Osteocyte (in vitro differentiated cells): ENCODE results near the gene IQGAP3. TPM values are rescaled to one million over a fixed set of nuclear protein-coding genes. Genes with fewer than 3 reads are reported as not detected.

ENCODE experiments used
- DNase-seq: peaks from one replicate; pipeline ENCODE4 v3.0.0; 2021; ENCODE audit warnings: mixed read lengths; ENCODE audit not compliant: unreplicated experiment; ENCODE audit errors: extremely low spot score
- H3K27ac Mint-ChIP-seq: one replicate; pipeline ENCODE4 v1.8.0; 2021; ENCODE audit warnings: mild to moderate bottlenecking, mixed read lengths; ENCODE audit not compliant: unreplicated experiment
- H3K27me3 Mint-ChIP-seq: one replicate; pipeline ENCODE4 v1.8.0; 2021; ENCODE audit warnings: mixed read lengths; ENCODE audit not compliant: unreplicated experiment
- H3K36me3 Mint-ChIP-seq: one replicate; pipeline ENCODE4 v1.8.0; 2021; ENCODE audit warnings: mixed read lengths; ENCODE audit not compliant: unreplicated experiment
- H3K4me1 Mint-ChIP-seq: one replicate; pipeline ENCODE4 v1.8.0; 2021; ENCODE audit warnings: mixed read lengths; ENCODE audit not compliant: unreplicated experiment
- H3K4me3 Mint-ChIP-seq: one replicate; pipeline ENCODE4 v1.8.0; 2021; ENCODE audit warnings: mild to moderate bottlenecking, moderate library complexity, mixed read lengths; ENCODE audit not compliant: unreplicated experiment
- H3K9me3 Mint-ChIP-seq: one replicate; pipeline ENCODE4 v1.8.0; 2021; ENCODE audit warnings: mixed read lengths; ENCODE audit not compliant: unreplicated experiment
- CTCF ChIP-seq: fragments of 200-600 bp; sonication (generic); IDR thresholded peaks from 2 replicates; pipeline ENCODE4 v1.5.0; 2021; ENCODE audit warnings: antibody characterized with exemption, mild to moderate bottlenecking, moderate library complexity
- total RNA-seq: library from RNA; stranded (reverse); gene quantifications from 2 replicates; pipeline ENCODE4 v1.2.1, GENCODE V29; 2021

Gene IQGAP3
- total RNA-seq, 1 donor from 2014 or later, result 9.8 TPM

GRCh38 chr1:156500543-156500792 lies 71.9 kb downstream of the IQGAP3 start, which contains the start of gene MEF2D:
TSS of gene MEF2D (minus strand) at chr1:156500775. CDS start at chr1:156483292, 17,483 bp downstream.
- H3K27ac Mint-ChIP-seq, result peak within 1 kb of the TSS; percentile 99
- peaks cover 74% of the 10 kb centered on the region for H3K4me1 Mint-ChIP-seq
- no peak for TF ChIP-seq CTCF
- H3K36me3 Mint-ChIP-seq, result peaks cover 4% of the 10 kb centered on the region
- H3K9me3 Mint-ChIP-seq, result no peaks in the 10 kb centered on the region
- H3K4me3 Mint-ChIP-seq, result peak within 1 kb of the TSS; percentile 86
- H3K27me3 Mint-ChIP-seq, result no peaks in the 10 kb centered on the region
- no peak for DNase-seq

- H3K4me1 Mint-ChIP-seq, result peaks cover 73% of the 10 kb centered on the region
- no peak for TF ChIP-seq CTCF
- peaks cover 7% of the 10 kb centered on the region for H3K36me3 Mint-ChIP-seq
- H3K27ac Mint-ChIP-seq, result peak overlapping the region; percentile 88
- peak overlapping the region; percentile 86 for H3K4me3 Mint-ChIP-seq
- no peaks in the 10 kb centered on the region for H3K9me3 Mint-ChIP-seq
- no peak for DNase-seq
- H3K27me3 Mint-ChIP-seq, result no peaks in the 10 kb centered on the region
Measured at GRCh38 chr1:156499842-156500542, 72.4 kb downstream of the IQGAP3 start.

- Mint-ChIP-seq H3K4me3 (peak overlapping the region; percentile 86), H3K27me3 (no peaks in the 10 kb centered on the region), H3K9me3 (no peaks in the 10 kb centered on the region), H3K4me1 (peaks cover 67% of the 10 kb centered on the region), H3K27ac (peak overlapping the region; percentile 65), H3K36me3 (peaks cover 8% of the 10 kb centered on the region)
- DNase-seq, result no peak
- no peak for TF ChIP-seq CTCF
Measured at GRCh38 chr1:156499194-156499841, 73.0 kb downstream of the IQGAP3 start.

GRCh38 chr1:156498432-156499193 lies 73.8 kb downstream of the IQGAP3 start:
- Mint-ChIP-seq H3K27ac (peak overlapping the region; percentile 65), H3K9me3 (no peaks in the 10 kb centered on the region), H3K36me3 (peaks cover 8% of the 10 kb centered on the region), H3K4me1 (peaks cover 62% of the 10 kb centered on the region), H3K4me3 (peak overlapping the region; percentile 86), H3K27me3 (no peaks in the 10 kb centered on the region)
- no peak for TF ChIP-seq CTCF
- DNase-seq, result no peak
